ENCODE measurements around the gene GPHA2. TPM values are rescaled to one million over a fixed set of nuclear protein-coding genes. Genes with fewer than 3 reads are reported as not detected.
"Not testable (repeated sequence)": the region's sequence is repeated elsewhere in the genome, so short reads cannot be mapped to it uniquely, and the experiment has no call there.

Gene GPHA2
- total RNA-seq = not detected in 2 replicates

DNA sequence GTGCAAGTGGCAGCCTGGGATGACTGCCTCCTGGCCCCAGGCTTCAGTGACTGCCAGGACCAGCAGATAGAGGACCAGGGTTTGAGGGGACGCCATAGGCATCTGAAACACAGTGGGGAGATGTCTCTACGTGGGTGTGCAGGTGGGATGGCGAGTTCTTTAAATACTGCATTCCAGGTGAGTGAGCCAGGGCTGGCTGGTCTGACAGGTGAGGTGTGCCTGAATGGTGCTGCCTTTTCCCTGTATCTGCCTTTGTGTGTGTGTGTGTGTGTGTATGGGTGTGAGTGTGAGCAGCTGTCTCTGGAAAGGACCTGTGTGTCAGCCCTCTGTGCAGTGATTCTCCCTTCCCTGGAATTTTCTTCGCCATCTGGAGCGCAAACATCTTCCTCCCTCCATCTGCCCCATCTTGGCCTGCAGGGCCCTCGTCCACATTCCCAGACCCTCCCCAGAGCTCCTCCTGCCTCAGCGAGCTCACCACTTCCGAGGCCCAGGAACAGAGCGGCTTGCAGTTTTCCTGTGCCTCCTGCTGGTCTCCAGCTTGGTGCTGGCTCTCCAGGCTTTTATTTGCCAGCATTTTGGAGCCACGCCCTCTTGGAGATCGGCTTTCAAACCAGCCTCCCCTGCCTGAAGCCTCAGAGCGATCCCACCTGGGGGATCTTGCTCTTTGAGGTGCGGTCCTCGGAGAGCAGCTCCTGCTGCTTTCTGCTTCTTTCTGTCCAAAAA, at the start of gene GPHA2:
TSS of gene GPHA2 (minus strand) at position 535 of the 723 bp plus-strand sequence. CDS start at position 102, 433 bp downstream.
- H3K27me3 Mint-ChIP-seq = peaks cover 10% of the 10 kb centered on the region
- intact Hi-C loops (cut with micrococcal nuclease) = no loop called here
- no peak for DNase-seq
- H3K27ac Mint-ChIP-seq = no peak within 1 kb of the TSS
- no peak within 1 kb of the TSS for H3K4me3 Mint-ChIP-seq
- H3K4me1 Mint-ChIP-seq = no peaks in the 10 kb centered on the region
- H3K9me3 Mint-ChIP-seq = no peaks in the 10 kb centered on the region
- peaks cover 5% of the 10 kb centered on the region for H3K36me3 Mint-ChIP-seq (ENCODE audit: low read depth)

GRCh38 chr11:64983339-64983738, 47.6 kb upstream of the GPHA2 start:
- H3K27me3 Mint-ChIP-seq; H3K27ac Mint-ChIP-seq; intact Hi-C loops (cut with micrococcal nuclease); H3K36me3 Mint-ChIP-seq (ENCODE audit: low read depth); H3K9me3 Mint-ChIP-seq; DNase-seq; H3K4me3 Mint-ChIP-seq; H3K4me1 Mint-ChIP-seq: not testable (repeated sequence)

DNA sequence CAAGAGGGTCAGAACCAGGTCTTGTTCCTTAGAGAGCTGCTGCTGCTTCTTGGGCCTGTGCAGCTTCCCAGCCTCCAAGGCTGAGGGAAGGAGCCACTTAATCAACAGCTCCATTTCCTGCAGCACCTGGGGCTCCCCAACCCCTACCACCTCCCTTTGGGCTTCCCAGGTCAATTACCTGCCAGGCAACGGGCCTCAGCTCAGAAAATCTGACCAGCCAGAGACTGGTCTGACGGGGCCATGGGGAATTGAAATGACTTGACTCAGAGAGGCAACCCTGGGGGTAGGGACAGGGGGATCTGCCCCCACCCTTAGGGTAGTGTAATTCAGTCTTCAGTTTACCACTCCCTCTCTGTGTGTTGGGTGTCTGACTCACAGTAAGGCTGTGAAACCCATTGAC, 41.0 kb upstream of the GPHA2 start:
- Mint-ChIP-seq H3K27ac (no peak overlapping the region), H3K4me3 (no peak overlapping the region), H3K36me3 (ENCODE audit: low read depth) (no peaks in the 10 kb centered on the region), H3K9me3 (no peaks in the 10 kb centered on the region), H3K27me3 (no peaks in the 10 kb centered on the region), H3K4me1 (peaks cover 5% of the 10 kb centered on the region)
- intact Hi-C loops (cut with micrococcal nuclease) = no loop called here
- no peak for DNase-seq

DNA sequence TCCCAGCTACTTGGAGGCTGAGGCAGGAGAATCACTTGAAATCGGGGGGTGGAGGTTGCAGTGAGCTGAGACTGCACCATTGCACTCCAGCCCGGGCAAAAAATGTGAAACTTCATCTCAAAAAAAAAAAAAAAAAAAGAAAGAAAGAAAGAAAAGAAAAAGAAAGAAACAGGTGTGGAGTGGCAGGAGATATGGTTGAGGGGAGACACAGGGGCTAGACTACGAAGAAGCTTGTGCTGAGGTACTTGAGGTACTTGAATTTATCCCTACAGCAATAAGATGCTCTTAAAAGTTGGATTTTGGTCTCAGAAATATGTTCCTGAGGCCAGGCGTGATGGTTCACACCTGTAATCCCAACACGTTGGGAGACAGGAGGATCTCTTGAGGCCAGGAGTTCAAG, 38.4 kb upstream of the GPHA2 start:
- Mint-ChIP-seq H3K27me3 (no peaks in the 10 kb centered on the region), H3K4me3 (no peak overlapping the region), H3K9me3 (no peaks in the 10 kb centered on the region), H3K4me1 (peaks cover 13% of the 10 kb centered on the region), H3K27ac (no peak overlapping the region), H3K36me3 (ENCODE audit: low read depth) (no peaks in the 10 kb centered on the region)
- intact Hi-C loops (cut with micrococcal nuclease) = loop anchor here (5.0 kb wide), 1 partner anchor 57 kb away; the partner anchor contains the start of gene ATG2A
- no peak for DNase-seq

DNA sequence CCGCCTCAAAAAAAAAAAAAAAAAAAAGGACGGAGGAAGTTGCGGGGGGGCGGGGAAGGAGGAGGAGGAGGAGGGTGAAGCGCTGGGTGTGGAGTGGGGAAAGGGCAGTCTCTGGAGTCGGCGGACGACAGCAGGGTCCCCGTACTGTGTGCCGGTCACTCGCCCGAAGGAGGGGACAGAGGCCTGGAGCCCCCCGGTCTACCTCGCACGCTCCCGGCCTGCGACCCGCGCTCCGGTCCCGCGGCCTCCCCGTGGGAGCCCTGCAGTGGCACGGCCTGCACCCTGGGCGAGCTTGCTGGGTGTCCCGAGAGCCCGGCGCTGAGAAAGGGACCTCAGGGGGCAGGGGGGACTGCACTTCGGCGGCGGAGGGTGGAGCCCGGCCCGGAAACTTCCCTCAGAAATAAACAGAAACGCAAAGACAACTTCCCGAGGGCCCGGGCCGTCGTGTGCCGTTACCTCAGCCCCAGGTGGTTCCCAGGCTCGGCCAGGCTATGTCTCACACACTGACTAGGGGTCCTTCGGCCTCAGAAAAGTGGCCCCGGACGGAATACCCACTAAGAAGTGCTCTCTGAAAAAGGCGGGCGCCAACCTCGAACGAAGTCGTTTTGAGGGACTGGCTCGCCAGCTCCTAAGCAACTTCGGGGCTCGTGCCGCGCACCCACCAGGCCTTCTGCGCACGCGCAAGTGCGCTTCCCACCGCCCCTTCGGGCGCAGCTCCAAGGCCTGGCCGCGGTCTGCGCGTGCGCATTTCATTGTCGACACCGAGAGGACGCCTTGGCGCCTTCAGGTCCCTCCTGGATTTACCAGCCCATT, 35.9 kb upstream of the GPHA2 start, which contains the start of gene MAJIN:
TSS of gene MAJIN (minus strand) at position 688 of the 813 bp plus-strand sequence. CDS start 12,703 bp downstream, outside the sequence.
- H3K4me1 Mint-ChIP-seq = peaks cover 18% of the 10 kb centered on the region
- intact Hi-C loops (cut with micrococcal nuclease) = loop anchor here (5.0 kb wide), 1 partner anchor 54 kb away; the partner anchor contains the start of gene ATG2A
- DNase-seq = peak; percentile 94
- H3K27ac Mint-ChIP-seq = peak within 1 kb of the TSS; percentile 83
- H3K36me3 Mint-ChIP-seq (ENCODE audit: low read depth) = no peaks in the 10 kb centered on the region
- no peaks in the 10 kb centered on the region for H3K9me3 Mint-ChIP-seq
- no peaks in the 10 kb centered on the region for H3K27me3 Mint-ChIP-seq
- peak within 1 kb of the TSS; percentile 63 for H3K4me3 Mint-ChIP-seq

DNA sequence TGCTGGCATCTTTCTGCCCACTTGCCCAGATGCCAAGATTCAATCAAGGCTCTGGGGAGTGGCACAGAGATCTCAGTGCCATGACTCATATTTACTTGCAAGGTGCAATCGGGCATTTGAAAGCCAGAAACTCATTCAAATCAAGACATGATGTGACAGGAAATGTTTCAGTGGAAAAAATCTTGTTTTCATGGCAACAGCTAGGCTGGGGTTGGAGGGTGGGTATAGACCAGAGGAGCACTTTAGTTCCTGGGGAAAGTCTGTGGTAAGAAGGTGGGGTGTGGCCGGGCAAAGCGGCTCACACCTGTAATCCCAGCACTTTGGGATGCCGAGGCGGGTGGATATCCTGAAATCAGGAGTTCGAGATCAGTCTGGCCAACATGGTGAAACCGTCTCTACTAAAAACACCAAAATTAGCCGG, 35.0 kb upstream of the GPHA2 start:
- Mint-ChIP-seq H3K27ac (peak overlapping the region; percentile 83), H3K4me3 (peak overlapping the region; percentile 54), H3K4me1 (peaks cover 18% of the 10 kb centered on the region), H3K9me3 (no peaks in the 10 kb centered on the region), H3K36me3 (ENCODE audit: low read depth) (no peaks in the 10 kb centered on the region), H3K27me3 (no peaks in the 10 kb centered on the region)
- intact Hi-C loops (cut with micrococcal nuclease) = loop anchor here (5.0 kb wide), 1 partner anchor 53 kb away; the partner anchor contains the start of gene ATG2A
- DNase-seq = peak; percentile 69

DNA sequence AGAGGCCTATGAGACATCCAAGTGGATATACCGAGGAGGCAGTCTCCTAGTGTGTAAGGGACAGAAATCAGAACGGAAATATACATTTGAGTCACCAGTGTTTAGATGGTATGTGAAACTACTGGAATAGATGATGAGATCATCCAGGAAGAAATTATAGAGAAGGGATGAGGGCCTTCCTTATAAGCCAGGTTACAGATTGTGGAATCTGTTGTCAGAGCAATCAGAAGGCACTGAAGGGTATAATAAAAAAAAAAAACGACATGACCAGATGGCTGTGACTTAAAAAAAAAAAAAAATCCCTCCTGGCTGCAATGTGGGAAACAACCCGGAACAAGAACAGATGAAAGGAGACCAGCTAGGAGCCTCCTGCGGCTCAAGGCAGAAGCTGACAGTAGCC, 33.5 kb upstream of the GPHA2 start:
- H3K4me1 Mint-ChIP-seq = peaks cover 20% of the 10 kb centered on the region
- no peaks in the 10 kb centered on the region for H3K36me3 Mint-ChIP-seq (ENCODE audit: low read depth)
- intact Hi-C loops (cut with micrococcal nuclease) = no loop called here
- no peak overlapping the region for H3K4me3 Mint-ChIP-seq
- DNase-seq = no peak
- H3K27ac Mint-ChIP-seq = peak overlapping the region; percentile 22
- H3K9me3 Mint-ChIP-seq = no peaks in the 10 kb centered on the region
- no peaks in the 10 kb centered on the region for H3K27me3 Mint-ChIP-seq

DNA sequence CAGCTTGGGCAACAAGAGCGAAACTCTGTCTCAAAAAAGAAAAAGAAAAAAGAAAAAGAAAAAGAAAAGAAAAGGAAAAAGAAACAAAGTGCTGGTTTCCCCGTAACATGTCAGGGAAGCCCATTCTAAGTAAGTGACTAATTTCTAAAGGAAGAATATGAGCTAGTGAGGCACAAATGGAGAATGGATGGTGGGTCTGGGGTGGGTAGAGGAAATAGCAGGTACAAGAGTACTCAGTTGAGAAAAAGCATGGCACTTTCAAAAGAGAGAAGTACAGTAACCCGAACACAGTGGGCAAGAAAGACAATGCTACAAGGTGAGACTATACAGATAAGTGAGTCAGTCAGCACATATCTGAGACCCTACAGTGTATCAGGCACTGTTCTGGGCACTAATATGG, 31.7 kb upstream of the GPHA2 start:
- Mint-ChIP-seq H3K4me1 (peaks cover 20% of the 10 kb centered on the region), H3K36me3 (ENCODE audit: low read depth) (no peaks in the 10 kb centered on the region), H3K27me3 (no peaks in the 10 kb centered on the region), H3K9me3 (no peaks in the 10 kb centered on the region), H3K27ac (no peak overlapping the region), H3K4me3 (no peak overlapping the region)
- no peak for DNase-seq
- intact Hi-C loops (cut with micrococcal nuclease) = no loop called here

DNA sequence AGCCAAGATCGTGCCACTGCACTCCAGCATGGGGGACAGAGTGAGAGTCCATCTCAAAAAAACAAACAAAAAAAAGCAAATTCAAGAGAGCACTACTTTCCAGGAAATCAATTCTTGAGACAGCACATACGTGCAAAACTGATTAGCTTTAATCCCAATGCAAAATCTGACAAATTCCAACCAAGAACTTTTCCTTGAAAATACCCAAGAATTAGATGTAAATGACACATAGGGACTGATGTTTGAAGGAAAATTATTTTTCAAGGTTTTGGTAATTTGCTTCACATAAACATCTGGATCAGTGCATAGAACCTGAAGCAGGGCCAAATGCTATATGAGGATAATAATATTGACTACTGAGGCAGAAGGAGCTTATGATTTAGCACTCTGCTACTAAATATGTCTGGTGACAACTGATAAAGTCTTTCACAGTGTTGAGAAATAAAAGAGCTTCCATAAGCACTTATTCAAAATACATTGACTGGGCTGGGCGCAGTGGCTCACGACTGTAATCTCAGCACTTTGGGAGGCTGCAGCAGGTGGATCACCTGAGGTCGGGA, 27.5 kb upstream of the GPHA2 start:
- H3K4me1 Mint-ChIP-seq = peaks cover 10% of the 10 kb centered on the region
- H3K9me3 Mint-ChIP-seq = no peaks in the 10 kb centered on the region
- intact Hi-C loops (cut with micrococcal nuclease) = no loop called here
- no peak overlapping the region for H3K4me3 Mint-ChIP-seq
- H3K27ac Mint-ChIP-seq = no peak overlapping the region
- DNase-seq = no peak
- no peaks in the 10 kb centered on the region for H3K36me3 Mint-ChIP-seq (ENCODE audit: low read depth)
- peaks cover 6% of the 10 kb centered on the region for H3K27me3 Mint-ChIP-seq

DNA sequence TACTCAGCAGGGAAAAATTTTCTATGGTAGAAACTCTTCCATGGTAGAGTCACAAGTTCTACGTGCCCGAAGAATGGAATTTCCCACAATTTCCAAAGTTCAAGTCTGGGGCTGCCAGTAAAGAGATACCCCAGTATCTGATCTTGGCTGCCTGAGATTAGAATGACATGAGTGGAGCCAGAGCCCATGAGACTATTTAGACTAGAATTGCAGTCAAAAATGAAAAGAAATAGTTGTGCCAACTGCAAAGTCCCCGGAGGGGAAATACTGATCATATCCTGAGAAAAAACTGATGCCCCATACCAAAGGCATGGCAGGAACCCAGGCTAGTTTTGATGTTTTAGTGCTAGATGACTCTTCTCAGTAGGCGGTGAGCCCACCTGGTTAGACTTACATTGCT, 25.0 kb upstream of the GPHA2 start:
- intact Hi-C loops (cut with micrococcal nuclease) = no loop called here
- Mint-ChIP-seq H3K36me3 (ENCODE audit: low read depth) (no peaks in the 10 kb centered on the region), H3K27me3 (peaks cover 6% of the 10 kb centered on the region)

GRCh38 chr11:64959498-64959897, 23.8 kb upstream of the GPHA2 start:
- no peak for DNase-seq
- intact Hi-C loops (cut with micrococcal nuclease) = no loop called here
- Mint-ChIP-seq H3K27ac (no peak overlapping the region), H3K4me3 (no peak overlapping the region), H3K27me3 (peaks cover 6% of the 10 kb centered on the region), H3K36me3 (ENCODE audit: low read depth) (no peaks in the 10 kb centered on the region), H3K9me3 (no peaks in the 10 kb centered on the region), H3K4me1 (no peaks in the 10 kb centered on the region)

More for the DNA sequence above, 25.0 kb upstream of the GPHA2 start:
- Mint-ChIP-seq H3K27ac (no peak overlapping the region), H3K4me3 (no peak overlapping the region), H3K4me1 (peaks cover 7% of the 10 kb centered on the region), H3K9me3 (no peaks in the 10 kb centered on the region)
- no peak for DNase-seq

DNA sequence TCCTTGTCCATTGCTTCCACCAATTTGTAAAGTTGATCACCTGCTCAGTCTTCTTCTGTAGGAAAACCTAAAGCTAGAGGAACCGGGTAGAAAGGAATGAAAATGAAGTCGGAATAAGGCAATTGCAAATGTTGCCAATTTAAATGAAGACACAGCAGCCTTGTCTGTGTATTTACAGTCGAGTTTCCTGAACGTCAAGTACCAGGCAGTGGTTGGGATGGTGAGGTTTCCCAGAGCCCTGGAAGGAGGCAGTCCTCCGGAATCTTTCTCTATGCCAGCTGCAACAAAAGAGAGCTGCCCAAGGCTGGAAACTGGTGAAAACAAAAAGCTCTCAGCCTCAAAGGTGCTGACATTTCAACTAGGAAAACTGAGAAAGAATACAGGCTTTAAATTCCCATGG, 18.5 kb upstream of the GPHA2 start:
- intact Hi-C loops (cut with micrococcal nuclease) = no loop called here
- Mint-ChIP-seq H3K36me3 (ENCODE audit: low read depth) (no peaks in the 10 kb centered on the region), H3K27me3 (peaks cover 8% of the 10 kb centered on the region), H3K4me1 (no peaks in the 10 kb centered on the region), H3K9me3 (no peaks in the 10 kb centered on the region), H3K4me3 (no peak overlapping the region), H3K27ac (no peak overlapping the region)
- no peak for DNase-seq

DNA sequence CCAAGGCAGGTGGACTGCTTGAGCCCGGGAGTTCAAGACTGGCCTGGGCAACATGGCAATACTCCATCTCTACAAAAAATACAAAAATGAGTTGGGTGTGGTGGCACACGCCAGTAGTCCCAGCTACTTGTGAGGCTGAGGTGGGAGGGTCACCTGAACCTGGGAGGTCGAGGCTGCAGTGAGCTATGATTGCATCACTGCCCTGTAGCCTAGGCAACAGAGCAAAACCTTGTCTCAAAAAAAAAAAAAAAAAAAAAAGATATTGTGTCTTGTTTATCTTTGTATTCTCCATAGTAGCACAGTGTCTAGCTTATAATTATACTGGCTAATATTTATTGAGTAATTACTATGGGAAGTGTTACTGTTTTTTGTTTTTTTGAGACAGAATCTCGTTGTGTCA, 15.8 kb upstream of the GPHA2 start:
- Mint-ChIP-seq H3K27me3 (peaks cover 7% of the 10 kb centered on the region), H3K4me1 (no peaks in the 10 kb centered on the region), H3K27ac (no peak overlapping the region), H3K9me3 (no peaks in the 10 kb centered on the region), H3K36me3 (ENCODE audit: low read depth) (no peaks in the 10 kb centered on the region), H3K4me3 (no peak overlapping the region)
- no peak for DNase-seq
- intact Hi-C loops (cut with micrococcal nuclease) = no loop called here
